IPS DF 4.7 (cell line): Measurements from ENCODE around the gene RALGAPA2.

Source experiments
- DNase-seq: peaks from one replicate; pipeline ENCODE4 v3.0.0-alpha.2; 2013; ENCODE audit warnings: low spot score; ENCODE audit errors: extremely low read depth

RALGAPA2 gene

GRCh38 chr20:20630551-20630950 is 81.9 kb downstream of the RALGAPA2 start:
- DNase-seq = no peak

- no peak for DNase-seq
Measured at GRCh38 chr20:20629556-20630188, 82.8 kb downstream of the RALGAPA2 start.

GRCh38 chr20:20628314-20628713 is 84.1 kb downstream of the RALGAPA2 start:
- no peak for DNase-seq

DNA sequence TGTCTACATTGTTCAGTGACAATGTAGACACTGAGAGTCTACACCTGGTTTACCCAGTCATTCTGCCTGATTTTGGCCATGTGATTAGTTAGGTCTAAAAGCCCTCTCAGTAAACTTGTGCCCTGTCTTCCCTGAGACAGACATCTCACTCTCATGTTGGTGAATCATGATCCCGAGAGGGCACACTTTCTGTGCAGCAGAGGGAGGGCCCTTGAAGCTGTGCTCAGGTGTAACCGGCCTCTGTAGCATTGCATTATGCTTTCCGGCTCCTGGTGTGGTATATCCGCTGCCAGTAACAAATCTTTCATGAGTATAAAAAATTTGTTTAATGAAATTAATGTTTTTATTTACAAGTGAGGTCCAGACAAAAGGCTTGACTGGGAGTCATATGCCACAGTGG is 85.0 kb downstream of the RALGAPA2 start:
- no peak for DNase-seq

DNA sequence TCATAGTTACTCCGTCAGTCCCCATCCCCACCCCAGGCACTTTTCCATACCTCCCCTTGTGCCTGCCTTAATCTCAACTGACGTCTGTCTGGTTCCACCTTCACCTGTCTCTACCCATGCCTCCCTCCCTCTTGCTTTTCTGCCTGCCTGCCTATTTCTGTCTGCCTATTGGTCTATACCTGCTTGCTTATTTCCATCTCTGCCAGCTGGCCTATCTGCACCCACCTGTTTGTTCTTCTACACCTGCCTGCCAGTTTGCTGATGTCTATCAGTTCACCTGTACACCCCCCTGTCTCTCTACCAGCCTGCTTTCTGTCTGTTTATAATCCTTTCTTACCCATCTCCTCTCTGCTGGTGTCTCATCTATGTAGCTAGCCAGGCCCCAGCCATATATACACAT is 87.5 kb downstream of the RALGAPA2 start:
- no peak for DNase-seq

GRCh38 chr20:20621195-20621594 is 91.2 kb downstream of the RALGAPA2 start:
- no peak for DNase-seq

DNA sequence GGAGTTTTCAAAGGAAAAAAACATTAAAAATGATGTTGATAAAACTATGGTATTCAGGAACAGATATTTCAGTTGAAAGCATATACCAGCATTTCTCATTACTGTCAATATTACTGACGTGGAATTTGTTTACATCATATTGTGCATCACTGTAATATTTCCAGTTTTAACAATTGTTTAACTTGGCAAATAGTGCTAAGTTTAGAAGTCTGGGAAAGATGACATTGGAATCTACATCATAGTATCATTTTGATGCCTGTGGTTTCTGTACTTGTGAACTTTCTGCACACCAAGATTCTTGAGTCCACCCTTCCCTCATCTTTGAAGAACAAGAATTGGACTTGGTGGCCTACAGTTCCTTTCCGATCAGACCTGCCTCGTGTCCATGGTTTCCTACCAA is 98.1 kb downstream of the RALGAPA2 start:
- no peak for DNase-seq

GRCh38 chr20:20612251-20612650 is 100.2 kb downstream of the RALGAPA2 start:
- no peak for DNase-seq

- no peak for DNase-seq
Measured at GRCh38 chr20:20611167-20611566, 101.3 kb downstream of the RALGAPA2 start.

GRCh38 chr20:20609522-20609921 is 102.9 kb downstream of the RALGAPA2 start:
- DNase-seq = no peak

GRCh38 chr20:20608641-20609040 is 103.8 kb downstream of the RALGAPA2 start:
- DNase-seq = no peak

- no peak for DNase-seq
Measured at GRCh38 chr20:20608041-20608440, 104.4 kb downstream of the RALGAPA2 start.

DNA sequence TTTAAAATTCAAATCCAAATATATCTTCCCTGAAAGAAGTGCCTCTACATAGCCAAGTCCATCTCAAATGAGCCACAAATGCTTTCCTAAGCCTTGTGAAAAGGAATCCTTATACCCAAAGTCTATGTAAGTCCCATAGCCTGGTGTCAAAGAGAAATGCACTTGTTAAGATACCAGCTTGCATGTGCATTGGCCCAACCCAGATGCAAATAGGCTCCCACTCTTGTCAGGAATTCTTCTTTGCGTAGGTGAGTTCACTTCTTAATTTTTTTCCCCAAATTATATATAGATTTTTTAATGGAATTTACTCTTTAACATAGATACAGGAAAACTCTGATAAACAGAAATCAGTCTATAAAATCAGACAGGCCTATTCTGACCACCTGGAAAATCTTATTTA is 105.6 kb downstream of the RALGAPA2 start:
- no peak for DNase-seq

GRCh38 chr20:20606050-20606449 is 106.4 kb downstream of the RALGAPA2 start:
- no peak for DNase-seq

DNA sequence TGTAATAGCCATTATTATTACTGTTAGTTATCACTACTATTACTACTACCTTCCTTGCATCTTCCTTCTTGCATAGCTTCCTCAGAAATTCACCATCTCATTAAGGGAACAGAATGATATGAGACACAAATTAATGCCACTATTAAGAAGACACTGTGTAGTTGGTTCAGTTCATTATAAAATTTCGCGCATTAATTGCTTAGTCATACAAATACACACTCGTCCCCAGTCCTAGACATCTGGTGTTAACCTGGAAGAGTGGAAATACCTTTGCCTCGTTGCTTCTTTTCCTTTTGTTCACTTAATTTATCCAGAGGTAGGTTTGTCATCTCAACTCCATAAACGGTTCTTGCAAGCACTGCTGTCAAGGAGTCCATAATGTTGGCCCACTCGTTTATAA is 107.5 kb downstream of the RALGAPA2 start:
- no peak for DNase-seq

- DNase-seq = no peak
Measured at GRCh38 chr20:20604357-20604756, 108.1 kb downstream of the RALGAPA2 start.

DNA sequence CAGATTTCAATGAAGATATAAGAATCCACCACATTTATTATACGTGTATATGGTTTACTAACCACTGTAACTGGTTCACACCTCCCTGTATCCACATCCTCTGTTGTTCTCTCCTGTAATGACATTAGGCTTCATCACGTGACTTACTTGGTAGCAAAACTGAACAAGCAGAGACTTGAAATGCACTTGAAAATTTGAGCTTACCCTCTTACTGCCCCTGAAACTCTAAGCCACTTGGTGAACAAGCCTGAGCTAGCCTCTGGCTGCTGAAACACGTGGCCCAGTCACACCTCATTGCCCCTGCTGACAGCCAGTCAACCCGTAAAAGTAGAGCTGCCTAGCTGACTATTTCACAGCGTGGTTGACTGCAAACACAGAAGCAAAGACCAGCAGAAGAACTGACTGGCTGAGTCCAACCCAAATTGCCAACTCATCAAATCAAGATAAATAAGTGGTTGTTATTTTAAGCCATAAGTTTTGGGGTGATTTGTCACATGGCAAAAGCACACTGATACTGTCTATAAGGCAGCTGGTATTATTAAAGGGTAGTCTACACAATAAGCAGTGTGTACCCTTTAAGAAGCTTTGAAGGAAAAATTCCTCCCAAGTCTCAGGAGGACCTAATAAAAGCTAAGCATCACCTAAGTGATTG is 109.0 kb downstream of the RALGAPA2 start:
- no peak for DNase-seq

DNA sequence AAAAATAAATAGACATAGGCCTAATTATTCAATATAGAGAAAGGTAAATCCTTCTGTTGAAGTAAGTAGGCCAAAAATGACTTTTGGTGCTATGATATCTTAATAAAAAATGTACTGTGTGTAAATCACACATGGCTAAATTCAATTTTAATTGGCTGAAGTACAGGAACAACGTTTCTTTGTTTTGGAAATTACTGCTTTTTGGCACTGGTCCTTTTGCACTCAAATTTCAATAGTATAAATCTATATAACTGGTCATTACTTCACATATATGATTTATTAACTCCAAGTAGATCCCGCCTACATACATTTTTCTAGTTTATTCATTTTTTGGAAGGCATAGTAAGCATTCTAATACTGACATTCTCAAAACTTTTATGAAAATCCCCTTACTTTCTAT is 114.5 kb downstream of the RALGAPA2 start:
- no peak for DNase-seq

DNA sequence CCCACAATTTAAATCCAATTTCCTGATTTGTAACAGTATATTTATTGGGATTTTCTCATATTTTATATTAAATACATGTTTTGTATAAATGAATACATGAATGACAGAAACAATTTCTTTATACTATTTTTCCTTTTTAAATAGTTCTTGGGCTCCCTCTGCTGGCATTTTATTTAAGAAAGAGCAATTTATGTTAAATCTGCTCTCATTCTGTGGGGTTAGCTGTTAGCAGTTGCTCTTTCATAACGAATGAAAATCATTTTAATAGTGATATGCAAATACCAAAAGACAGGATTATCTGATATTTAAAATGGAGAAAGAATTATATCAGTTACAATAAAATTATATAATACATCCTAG is 118.3 kb downstream of the RALGAPA2 start:
- no peak for DNase-seq

GRCh38 chr20:20593447-20594170 is 118.8 kb downstream of the RALGAPA2 start:
- peak; percentile 64 for DNase-seq

GRCh38 chr20:20585146-20585545 is 127.3 kb downstream of the RALGAPA2 start:
- DNase-seq = no peak

DNA sequence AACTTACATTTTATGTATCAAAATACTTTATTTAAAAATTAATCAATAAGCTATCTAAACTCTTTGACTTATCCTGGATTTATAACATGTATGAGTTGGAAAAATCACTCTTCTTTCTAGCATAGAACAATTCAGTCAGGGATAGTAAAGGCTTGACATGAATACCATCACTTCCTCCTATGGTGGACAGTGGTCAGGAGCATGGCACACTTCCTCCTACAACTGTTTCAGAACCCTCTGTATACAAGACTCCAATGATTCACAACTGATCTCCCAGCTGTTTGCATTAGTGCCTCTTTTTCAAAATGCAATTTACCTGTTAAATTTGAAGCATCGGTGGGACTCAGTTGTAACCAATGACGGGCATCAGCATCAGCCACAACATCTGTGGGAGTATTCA is 129.7 kb downstream of the RALGAPA2 start:
- no peak for DNase-seq

GRCh38 chr20:20580139-20580538 is 132.3 kb downstream of the RALGAPA2 start:
- no peak for DNase-seq
